ENCODE results near the gene PDZD2.

The PDZD2 gene

GRCh38 chr5:31854181-31855133, 215.5 kb downstream of the PDZD2 start:
- Histone ChIP-seq H2BK120ac (ENCODE audit: insufficient read depth, low read length, poor library complexity) (peak overlapping the region; percentile 4), H3K27ac (ENCODE audit: low read depth, low read length) (peak overlapping the region; percentile 85), H3K79me1 (ENCODE audit: low read length) (peaks cover 7% of the 10 kb centered on the region), H3K4me1 (ENCODE audit: control insufficient read depth in 1 of 2, insufficient read depth in 2 of 2, low read length in 2 of 2) (peaks cover 13 to 14% of the 10 kb centered on the region in 2 experiments), H3K4me2 (ENCODE audit: low read length) (peak overlapping the region; percentile 95), H2BK5ac (ENCODE audit: low read depth, low read length, poor library complexity) (peak overlapping the region; percentile 28), H4K8ac (ENCODE audit: low read depth, low read length) (no peak overlapping the region), H2AFZ (ENCODE audit: insufficient read depth, low read length, poor library complexity) (peak overlapping the region; percentile 35), H3K27me3 (ENCODE audit: insufficient read depth, low read length) (no peaks in the 10 kb centered on the region), H3K4me3 (ENCODE audit: low read depth, low read length) (peak overlapping the region; percentile 64), H3K18ac (ENCODE audit: low read length) (no peak overlapping the region), H3K9ac (ENCODE audit: low read length) (no peak overlapping the region), H2BK12ac (ENCODE audit: low read length) (no peak overlapping the region), H3K14ac (ENCODE audit: low read length) (no peak overlapping the region), H3K36me3 (ENCODE audit: control insufficient read depth in 1 of 2, insufficient read depth in 2 of 2, low read length in 2 of 2) (no peaks in the 10 kb centered on the region), H4K91ac (ENCODE audit: low read depth, low read length) (peak overlapping the region; percentile 74), H2AK5ac (ENCODE audit: low read length) (no peak overlapping the region), H3K9me3 (ENCODE audit: insufficient read depth, low read depth, low read length) (peaks cover 5% of the 10 kb centered on the region), H3K79me2 (ENCODE audit: control insufficient read depth, insufficient read depth, low read length, poor library complexity) (peaks cover 4% of the 10 kb centered on the region), H3K23ac (ENCODE audit: low read length) (no peak overlapping the region), H3K4ac (ENCODE audit: low read depth, low read length) (no peak overlapping the region), H4K12ac (ENCODE audit: low read depth, low read length) (no peak overlapping the region)
- peak; percentile 90 to 91 for DNase-seq
- WGBS (ENCODE audit: extremely low coverage, insufficient coverage, insufficient read length): no CpG with 5 or more reads among the region's 49 CpGs

DNA sequence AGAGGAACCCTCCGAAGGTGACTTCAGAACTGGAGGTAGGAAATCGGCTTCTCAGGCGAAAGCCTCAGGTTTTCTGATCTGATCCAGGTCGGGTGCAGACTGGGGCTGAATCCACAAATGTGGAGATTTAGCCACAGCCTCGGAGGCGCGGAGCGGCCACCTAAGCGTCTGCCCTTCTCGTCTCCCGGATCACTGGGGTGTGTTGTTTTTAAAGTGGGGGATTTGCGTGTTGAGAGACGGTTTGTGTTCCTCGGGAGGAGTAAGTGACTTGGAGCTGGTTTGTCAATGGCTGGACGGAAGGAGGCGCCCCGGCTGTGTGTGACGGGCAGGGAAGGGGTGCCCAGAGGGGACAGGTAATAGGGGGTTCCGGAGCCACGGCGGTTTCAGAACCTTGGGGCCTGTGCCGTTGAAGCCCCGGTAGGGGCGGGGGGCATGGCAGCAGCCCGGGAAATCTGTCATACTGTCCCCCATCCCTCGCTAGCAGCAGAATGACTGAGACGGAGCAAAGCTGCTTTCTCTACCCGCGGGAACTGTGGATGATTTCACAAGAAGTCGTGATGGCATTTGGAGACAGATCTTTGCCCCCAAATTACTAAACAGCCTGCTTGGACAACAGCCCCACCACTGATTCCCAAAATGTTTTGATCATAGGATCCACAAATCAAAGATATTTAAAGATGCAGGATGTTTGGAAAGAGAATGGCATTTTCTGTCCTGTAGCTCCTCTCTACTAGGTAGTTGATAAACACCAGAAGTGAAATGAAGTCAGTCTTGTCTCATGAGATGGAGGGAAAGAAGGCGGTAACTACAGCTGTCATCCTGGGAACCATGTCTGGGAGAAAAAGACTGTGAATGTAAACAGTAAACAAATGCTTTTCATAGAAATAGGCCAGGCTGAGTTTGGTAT, 216.5 kb downstream of the PDZD2 start:
- Histone ChIP-seq H3K79me1 (ENCODE audit: low read length) (peaks cover 7% of the 10 kb centered on the region), H3K4me1 (ENCODE audit: control insufficient read depth in 1 of 2, insufficient read depth in 2 of 2, low read length in 2 of 2) (peaks cover 13 to 14% of the 10 kb centered on the region in 2 experiments), H2BK120ac (ENCODE audit: insufficient read depth, low read length, poor library complexity) (peak overlapping the region; percentile 81), H3K4me3 (ENCODE audit: low read depth, low read length) (peak overlapping the region; percentile 64), H3K79me2 (ENCODE audit: control insufficient read depth, insufficient read depth, low read length, poor library complexity) (peaks cover 4% of the 10 kb centered on the region), H4K91ac (ENCODE audit: low read depth, low read length) (peak overlapping the region; percentile 74), H2AK5ac (ENCODE audit: low read length) (no peak overlapping the region), H2BK5ac (ENCODE audit: low read depth, low read length, poor library complexity) (peak overlapping the region; percentile 89), H3K18ac (ENCODE audit: low read length) (peak overlapping the region; percentile 68), H3K27me3 (ENCODE audit: insufficient read depth, low read length) (no peaks in the 10 kb centered on the region), H4K12ac (ENCODE audit: low read depth, low read length) (no peak overlapping the region), H4K8ac (ENCODE audit: low read depth, low read length) (peak overlapping the region; percentile 74), H2BK12ac (ENCODE audit: low read length) (peak overlapping the region; percentile 90), H3K4me2 (ENCODE audit: low read length) (peak overlapping the region; percentile 95), H2AFZ (ENCODE audit: insufficient read depth, low read length, poor library complexity) (peak overlapping the region; percentile 64), H3K36me3 (ENCODE audit: control insufficient read depth in 1 of 2, insufficient read depth in 2 of 2, low read length in 2 of 2) (no peaks in the 10 kb centered on the region), H3K27ac (ENCODE audit: low read depth, low read length) (peak overlapping the region; percentile 72), H3K23ac (ENCODE audit: low read length) (no peak overlapping the region), H3K9ac (ENCODE audit: low read length) (peak overlapping the region; percentile 59), H3K9me3 (ENCODE audit: insufficient read depth, low read depth, low read length) (peaks cover 10% of the 10 kb centered on the region), H3K4ac (ENCODE audit: low read depth, low read length) (peak overlapping the region; percentile 52), H3K14ac (ENCODE audit: low read length) (peak overlapping the region; percentile 85)
- no CpG with 5 or more reads among the region's 31 CpGs for WGBS (ENCODE audit: extremely low coverage, insufficient coverage, insufficient read length)
- peak in 1 of 2 donors; percentile 55 for DNase-seq

DNA sequence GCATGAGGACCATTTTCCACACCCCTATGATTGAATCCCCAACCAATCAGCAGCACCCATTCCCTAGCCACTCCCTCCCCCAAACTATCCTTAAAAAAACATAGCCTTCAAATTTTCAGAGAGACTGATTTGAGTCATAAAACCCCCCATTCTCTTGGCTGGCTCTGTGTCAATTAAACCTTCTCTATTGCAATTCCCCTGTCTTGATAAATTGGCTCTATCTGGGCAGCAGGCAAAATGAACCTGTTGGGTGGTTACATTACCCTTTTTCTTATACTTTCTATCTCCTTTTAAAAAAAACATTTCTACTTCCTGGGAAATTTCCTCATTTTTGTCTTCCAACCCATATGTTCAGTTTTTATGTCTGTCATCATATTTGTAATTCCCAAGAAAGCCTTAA, 220.2 kb downstream of the PDZD2 start:
- no peak overlapping the region for H4K12ac ChIP-seq (ENCODE audit: low read depth, low read length)

DNA sequence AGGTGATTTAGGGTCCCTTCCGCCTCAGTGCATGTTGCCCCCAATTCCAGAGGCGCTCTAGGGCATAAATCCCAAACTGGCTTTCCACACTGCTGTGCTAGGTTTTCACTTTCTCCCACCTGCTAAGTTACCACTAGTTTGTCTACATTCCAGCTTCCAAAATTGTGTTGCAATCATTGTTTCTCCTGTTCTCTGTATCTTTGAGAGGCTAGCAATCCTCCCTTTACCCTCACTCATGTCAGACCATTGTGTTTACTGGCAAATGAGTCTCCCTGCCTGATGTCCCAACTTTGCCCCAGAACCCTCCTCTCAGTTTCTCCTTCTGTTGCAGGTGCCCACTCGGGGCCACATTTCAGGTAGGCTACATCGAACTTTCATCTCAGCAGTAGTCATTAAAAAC, 221.3 kb downstream of the PDZD2 start:
- no peak overlapping the region for H2AK5ac ChIP-seq (ENCODE audit: low read length)
- H3K36me3 ChIP-seq (ENCODE audit: control insufficient read depth in 1 of 2, insufficient read depth in 2 of 2, low read length in 2 of 2): no peaks in the 10 kb centered on the region
- H2BK5ac ChIP-seq (ENCODE audit: low read depth, low read length, poor library complexity): no peak overlapping the region
- H3K79me1 ChIP-seq (ENCODE audit: low read length): peaks cover 3% of the 10 kb centered on the region
- DNase-seq: peak in 1 of 2 donors; percentile 88
- H2AFZ ChIP-seq (ENCODE audit: insufficient read depth, low read length, poor library complexity): no peak overlapping the region
- H4K12ac ChIP-seq (ENCODE audit: low read depth, low read length): no peak overlapping the region
- no peak overlapping the region for H4K8ac ChIP-seq (ENCODE audit: low read depth, low read length)
- H3K14ac ChIP-seq (ENCODE audit: low read length): no peak overlapping the region
- no peak overlapping the region for H2BK12ac ChIP-seq (ENCODE audit: low read length)
- no peak overlapping the region for H3K4me3 ChIP-seq (ENCODE audit: low read depth, low read length)
- no peak overlapping the region for H3K18ac ChIP-seq (ENCODE audit: low read length)
- no peak overlapping the region for H3K27ac ChIP-seq (ENCODE audit: low read depth, low read length)
- no peak overlapping the region for H3K23ac ChIP-seq (ENCODE audit: low read length)
- no peaks in the 10 kb centered on the region for H3K27me3 ChIP-seq (ENCODE audit: insufficient read depth, low read length)
- H3K9ac ChIP-seq (ENCODE audit: low read length): no peak overlapping the region
- H2BK120ac ChIP-seq (ENCODE audit: insufficient read depth, low read length, poor library complexity): no peak overlapping the region
- peaks cover 10% of the 10 kb centered on the region for H3K9me3 ChIP-seq (ENCODE audit: insufficient read depth, low read depth, low read length)
- peaks cover 2% of the 10 kb centered on the region for H3K79me2 ChIP-seq (ENCODE audit: control insufficient read depth, insufficient read depth, low read length, poor library complexity)
- no CpG with 5 or more reads among the region's 4 CpGs for WGBS (ENCODE audit: extremely low coverage, insufficient coverage, insufficient read length)
- no peak overlapping the region for H4K91ac ChIP-seq (ENCODE audit: low read depth, low read length)
- H3K4me2 ChIP-seq (ENCODE audit: low read length): no peak overlapping the region
- H3K4ac ChIP-seq (ENCODE audit: low read depth, low read length): no peak overlapping the region
- H3K4me1 ChIP-seq (ENCODE audit: control insufficient read depth in 1 of 2, insufficient read depth in 2 of 2, low read length in 2 of 2): peaks cover 4 to 8% of the 10 kb centered on the region in 2 experiments

More for the DNA sequence above, 220.2 kb downstream of the PDZD2 start:
- no peak overlapping the region for H2BK12ac ChIP-seq (ENCODE audit: low read length)
- H3K4ac ChIP-seq (ENCODE audit: low read depth, low read length): no peak overlapping the region
- no peak for DNase-seq
- no peaks in the 10 kb centered on the region for H3K27me3 ChIP-seq (ENCODE audit: insufficient read depth, low read length)
- H3K79me1 ChIP-seq (ENCODE audit: low read length): peaks cover 7% of the 10 kb centered on the region
- H3K4me1 ChIP-seq (ENCODE audit: control insufficient read depth in 1 of 2, insufficient read depth in 2 of 2, low read length in 2 of 2): peaks cover 11% of the 10 kb centered on the region in 2 experiments
- H3K18ac ChIP-seq (ENCODE audit: low read length): no peak overlapping the region
- no peak overlapping the region for H3K27ac ChIP-seq (ENCODE audit: low read depth, low read length)
- H3K4me3 ChIP-seq (ENCODE audit: low read depth, low read length): no peak overlapping the region
- no peak overlapping the region for H3K23ac ChIP-seq (ENCODE audit: low read length)
- H2AK5ac ChIP-seq (ENCODE audit: low read length): no peak overlapping the region
- H3K9ac ChIP-seq (ENCODE audit: low read length): no peak overlapping the region
- H4K91ac ChIP-seq (ENCODE audit: low read depth, low read length): no peak overlapping the region
- no peak overlapping the region for H2BK120ac ChIP-seq (ENCODE audit: insufficient read depth, low read length, poor library complexity)
- H3K79me2 ChIP-seq (ENCODE audit: control insufficient read depth, insufficient read depth, low read length, poor library complexity): peaks cover 4% of the 10 kb centered on the region
- no peak overlapping the region for H2BK5ac ChIP-seq (ENCODE audit: low read depth, low read length, poor library complexity)
- no peaks in the 10 kb centered on the region for H3K36me3 ChIP-seq (ENCODE audit: control insufficient read depth in 1 of 2, insufficient read depth in 2 of 2, low read length in 2 of 2)
- H3K9me3 ChIP-seq (ENCODE audit: insufficient read depth, low read depth, low read length): peaks cover 10% of the 10 kb centered on the region
- H2AFZ ChIP-seq (ENCODE audit: insufficient read depth, low read length, poor library complexity): no peak overlapping the region
- no peak overlapping the region for H4K8ac ChIP-seq (ENCODE audit: low read depth, low read length)
- H3K4me2 ChIP-seq (ENCODE audit: low read length): no peak overlapping the region
- H3K14ac ChIP-seq (ENCODE audit: low read length): no peak overlapping the region
